SK-N-SH treated with all-trans-retinoic acid at 6 μM for 48 hours (cell line): Measurements from ENCODE around the gene LYG1.

Source experiments
- ARNTL ChIP-seq: fragments of 450-650 bp; formaldehyde crosslinking; IDR thresholded peaks from 2 replicates; pipeline ENCODE4 v1.5.0; 2020; ENCODE audit warnings: low read depth, mild to moderate bottlenecking, moderate library complexity, borderline replicate concordance
- BACH2 ChIP-seq: fragments of 250-450 bp; sonication (Bioruptor Pico); IDR thresholded peaks from 2 replicates; pipeline ENCODE4 v1.9.0; 2021; ENCODE audit warnings: mild to moderate bottlenecking, borderline replicate concordance
- ESRRG ChIP-seq: fragments of 250-450 bp; sonication (Bioruptor Pico); IDR thresholded peaks from 2 replicates; pipeline ENCODE4 v1.6.1; 2021; ENCODE audit warnings: mild to moderate bottlenecking
- GLIS3 ChIP-seq: fragments of 250-450 bp; sonication (Bioruptor Pico); IDR thresholded peaks from 2 replicates; pipeline ENCODE4 v1.5.0; 2020; ENCODE audit warnings: mild to moderate bottlenecking, moderate library complexity
- OSR1 ChIP-seq: fragments of 250-450 bp; sonication (Bioruptor Pico); IDR thresholded peaks from 2 replicates; pipeline ENCODE4 v1.8.0; 2022; ENCODE audit warnings: moderate library complexity, mild to moderate bottlenecking, inconsistent platforms
- PPARA ChIP-seq: fragments of 250-450 bp; sonication (Bioruptor Pico); IDR thresholded peaks from 2 replicates; pipeline ENCODE4 v1.5.0; 2020; ENCODE audit warnings: mild to moderate bottlenecking, borderline replicate concordance
- RARB ChIP-seq: fragments of 250-450 bp; sonication (Bioruptor Pico); IDR thresholded peaks from 2 replicates; pipeline ENCODE4 v1.8.0; 2021; ENCODE audit warnings: mild to moderate bottlenecking, moderate library complexity
- SNAI2 ChIP-seq: fragments of 250-450 bp; sonication (Bioruptor Pico); IDR thresholded peaks from 2 replicates; pipeline ENCODE4 v1.5.0; 2020; ENCODE audit warnings: mild to moderate bottlenecking, moderate library complexity
- ZC3H10 ChIP-seq: fragments of 250-450 bp; sonication (Bioruptor Pico); IDR thresholded peaks from 2 replicates; pipeline ENCODE4 v1.5.1; 2021; ENCODE audit warnings: mild to moderate bottlenecking, moderate library complexity
- ZFP30 ChIP-seq: fragments of 450-650 bp; formaldehyde crosslinking; IDR thresholded peaks from 2 replicates; pipeline ENCODE4 v1.5.0; 2022; ENCODE audit warnings: mild to moderate bottlenecking, moderate library complexity
- TF ChIP-seq, protein P1 (sequence below): fragments of 250-450 bp; sonication (Bioruptor Pico); IDR thresholded peaks from 2 replicates; pipeline ENCODE4 v1.8.0; 2020; ENCODE audit warnings: mild to moderate bottlenecking, moderate library complexity, borderline replicate concordance
- TF ChIP-seq, protein P2 (sequence below): fragments of 250-450 bp; sonication (Bioruptor Pico); IDR thresholded peaks from 2 replicates; pipeline ENCODE4 v1.5.1; 2020; ENCODE audit warnings: low read depth, mild to moderate bottlenecking, moderate library complexity

DNA sequence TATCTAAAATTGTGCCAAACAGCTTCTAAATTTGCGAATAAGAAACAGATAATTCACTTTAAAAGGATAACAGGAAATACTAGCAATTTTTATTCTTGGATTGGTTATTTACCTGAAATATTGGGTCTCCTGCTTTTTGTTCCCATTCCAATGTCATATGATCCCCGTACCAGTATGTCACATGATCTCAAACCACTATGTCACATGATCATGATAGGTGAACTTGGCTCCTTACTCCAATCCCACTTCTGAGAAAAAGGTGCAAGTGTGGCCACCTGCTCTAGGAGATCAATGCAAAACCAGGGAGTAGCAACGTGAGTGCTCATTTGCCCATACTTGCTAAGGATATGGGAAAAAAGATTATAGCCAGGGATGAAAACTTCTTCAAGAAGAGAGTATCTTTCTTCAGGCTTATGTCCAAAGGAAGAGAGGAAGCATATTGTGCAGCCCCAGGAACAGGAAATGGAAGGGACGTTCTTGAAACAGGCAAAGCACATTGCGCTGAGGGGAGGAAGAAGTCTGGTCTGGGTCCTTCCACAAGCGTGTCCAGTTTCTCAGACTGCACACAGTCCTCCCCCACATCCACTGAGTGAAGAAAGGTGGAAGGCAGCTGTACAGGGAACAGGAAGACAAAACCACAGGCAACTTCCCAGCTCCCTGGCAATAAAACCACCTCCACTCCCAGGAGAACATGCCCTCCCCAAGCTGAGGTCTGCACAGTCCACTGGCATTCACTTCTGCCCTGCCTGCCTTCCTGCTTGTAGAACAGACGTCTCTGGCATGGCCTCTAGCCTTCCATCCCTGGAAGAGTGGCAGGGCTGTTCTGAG lies 45.3 kb downstream of the LYG1 start, which contains the start of gene LYG2:
- TF ChIP-seq, protein P1, sequence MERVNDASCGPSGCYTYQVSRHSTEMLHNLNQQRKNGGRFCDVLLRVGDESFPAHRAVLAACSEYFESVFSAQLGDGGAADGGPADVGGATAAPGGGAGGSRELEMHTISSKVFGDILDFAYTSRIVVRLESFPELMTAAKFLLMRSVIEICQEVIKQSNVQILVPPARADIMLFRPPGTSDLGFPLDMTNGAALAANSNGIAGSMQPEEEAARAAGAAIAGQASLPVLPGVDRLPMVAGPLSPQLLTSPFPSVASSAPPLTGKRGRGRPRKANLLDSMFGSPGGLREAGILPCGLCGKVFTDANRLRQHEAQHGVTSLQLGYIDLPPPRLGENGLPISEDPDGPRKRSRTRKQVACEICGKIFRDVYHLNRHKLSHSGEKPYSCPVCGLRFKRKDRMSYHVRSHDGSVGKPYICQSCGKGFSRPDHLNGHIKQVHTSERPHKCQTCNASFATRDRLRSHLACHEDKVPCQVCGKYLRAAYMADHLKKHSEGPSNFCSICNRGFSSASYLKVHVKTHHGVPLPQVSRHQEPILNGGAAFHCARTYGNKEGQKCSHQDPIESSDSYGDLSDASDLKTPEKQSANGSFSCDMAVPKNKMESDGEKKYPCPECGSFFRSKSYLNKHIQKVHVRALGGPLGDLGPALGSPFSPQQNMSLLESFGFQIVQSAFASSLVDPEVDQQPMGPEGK (CRISPR knock-in tag) = no peak
- TF ChIP-seq ZC3H10 (CRISPR knock-in tag) (no peak), SNAI2 (no peak), BACH2 (CRISPR knock-in tag) (no peak), ESRRG (no peak), ZFP30 (no peak), ARNTL (CRISPR knock-in tag) (no peak), GLIS3 (CRISPR knock-in tag) (no peak), RARB (CRISPR knock-in tag) (no peak), OSR1 (CRISPR knock-in tag) (no peak), PPARA (CRISPR knock-in tag) (no peak)
- TF ChIP-seq, protein P2, sequence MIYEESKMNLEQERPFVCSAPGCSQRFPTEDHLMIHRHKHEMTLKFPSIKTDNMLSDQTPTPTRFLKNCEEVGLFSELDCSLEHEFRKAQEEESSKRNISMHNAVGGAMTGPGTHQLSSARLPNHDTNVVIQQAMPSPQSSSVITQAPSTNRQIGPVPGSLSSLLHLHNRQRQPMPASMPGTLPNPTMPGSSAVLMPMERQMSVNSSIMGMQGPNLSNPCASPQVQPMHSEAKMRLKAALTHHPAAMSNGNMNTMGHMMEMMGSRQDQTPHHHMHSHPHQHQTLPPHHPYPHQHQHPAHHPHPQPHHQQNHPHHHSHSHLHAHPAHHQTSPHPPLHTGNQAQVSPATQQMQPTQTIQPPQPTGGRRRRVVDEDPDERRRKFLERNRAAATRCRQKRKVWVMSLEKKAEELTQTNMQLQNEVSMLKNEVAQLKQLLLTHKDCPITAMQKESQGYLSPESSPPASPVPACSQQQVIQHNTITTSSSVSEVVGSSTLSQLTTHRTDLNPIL (CRISPR knock-in tag) = no peak
